Activated CD8-positive, alpha-beta memory T cell treated with anti-CD3 and anti-CD28 coated beads, Interleukin-2, amount 50 U/mL, for 1 hour (primary cell): ENCODE results near the gene POLR2E.

Experiments used
- DNase-seq: peaks from one replicate; pipeline ENCODE4 v3.0.0-alpha.2; 2020; ENCODE audit errors: extremely low read depth

Gene POLR2E

DNA sequence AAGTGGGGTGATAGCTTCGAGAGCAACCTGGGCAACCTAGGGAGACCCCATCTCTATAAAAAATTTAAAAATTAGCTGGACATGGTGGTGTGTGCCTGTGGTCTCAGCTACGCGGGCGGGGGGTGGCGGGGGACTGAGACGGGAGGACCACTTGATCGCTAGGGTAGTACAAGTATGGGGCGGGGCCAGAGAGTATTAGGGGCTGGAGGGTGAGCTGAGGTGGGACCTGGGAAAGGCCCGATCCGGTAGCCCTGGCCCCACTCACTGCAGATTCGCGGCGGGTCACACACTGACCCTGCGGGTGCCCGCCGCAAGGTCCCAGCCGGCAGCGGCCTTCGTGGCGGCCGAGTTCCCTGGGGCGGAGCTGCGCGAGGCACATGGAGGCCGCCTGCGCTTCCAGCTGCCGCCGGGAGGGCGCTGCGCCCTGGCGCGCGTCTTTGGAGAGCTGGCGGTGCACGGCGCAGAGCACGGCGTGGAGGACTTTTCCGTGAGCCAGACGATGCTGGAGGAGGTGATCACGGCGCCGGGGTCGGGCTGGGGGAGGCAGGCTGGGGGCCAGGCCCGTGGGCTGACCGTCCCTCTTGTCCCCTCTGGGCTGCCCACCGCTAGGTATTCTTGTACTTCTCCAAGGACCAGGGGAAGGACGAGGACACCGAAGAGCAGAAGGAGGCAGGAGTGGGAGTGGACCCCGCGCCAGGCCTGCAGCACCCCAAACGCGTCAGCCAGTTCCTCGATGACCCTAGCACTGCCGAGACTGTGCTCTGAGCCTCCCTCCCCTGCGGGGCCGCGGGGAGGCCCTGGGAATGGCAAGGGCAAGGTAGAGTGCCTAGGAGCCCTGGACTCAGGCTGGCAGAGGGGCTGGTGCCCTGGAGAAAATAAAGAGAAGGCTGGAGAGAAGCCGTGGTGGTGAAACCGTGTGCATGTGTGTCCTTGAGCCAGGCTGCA lies 30.2 kb downstream of the POLR2E start:
- DNase-seq = no peak

GRCh38 chr19:1063909-1064660 lies 31.1 kb downstream of the POLR2E start:
- no peak for DNase-seq

DNA sequence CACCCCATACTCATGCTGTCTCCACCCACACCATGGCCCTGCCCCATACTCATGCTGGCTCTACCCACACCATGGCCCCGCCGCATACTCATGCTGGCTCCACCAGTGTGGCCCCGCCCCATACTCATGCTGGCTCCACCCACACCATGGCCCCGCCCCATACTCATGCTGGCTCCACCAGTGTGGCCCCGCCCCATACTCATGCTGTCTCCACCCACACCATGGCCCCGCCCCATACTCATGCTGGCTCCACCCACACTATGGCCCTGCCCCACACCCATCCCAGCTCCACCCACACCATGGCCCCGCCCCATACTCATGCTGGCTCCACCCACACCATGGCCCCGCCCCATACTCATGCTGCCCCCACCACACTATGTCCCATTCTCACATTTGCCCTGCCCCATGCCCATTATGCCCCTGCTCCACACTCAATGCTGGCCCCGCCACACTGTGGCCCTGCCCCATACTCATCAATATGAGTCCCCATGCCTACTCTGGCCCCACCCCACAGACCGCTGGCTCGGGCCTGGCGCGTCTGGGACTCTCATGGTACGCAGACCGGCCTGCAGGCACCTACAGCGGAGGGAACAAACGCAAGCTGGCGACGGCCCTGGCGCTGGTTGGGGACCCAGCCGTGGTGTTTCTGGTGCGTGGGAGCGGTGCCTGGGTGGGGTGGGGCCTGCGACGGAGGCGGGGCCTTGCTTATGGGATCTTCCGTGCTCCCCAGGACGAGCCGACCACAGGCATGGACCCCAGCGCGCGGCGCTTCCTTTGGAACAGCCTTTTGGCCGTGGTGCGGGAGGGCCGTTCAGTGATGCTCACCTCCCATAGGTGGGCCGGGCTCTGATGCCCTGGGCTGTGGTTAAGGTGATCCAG lies 31.9 kb downstream of the POLR2E start:
- DNase-seq = no peak

DNA sequence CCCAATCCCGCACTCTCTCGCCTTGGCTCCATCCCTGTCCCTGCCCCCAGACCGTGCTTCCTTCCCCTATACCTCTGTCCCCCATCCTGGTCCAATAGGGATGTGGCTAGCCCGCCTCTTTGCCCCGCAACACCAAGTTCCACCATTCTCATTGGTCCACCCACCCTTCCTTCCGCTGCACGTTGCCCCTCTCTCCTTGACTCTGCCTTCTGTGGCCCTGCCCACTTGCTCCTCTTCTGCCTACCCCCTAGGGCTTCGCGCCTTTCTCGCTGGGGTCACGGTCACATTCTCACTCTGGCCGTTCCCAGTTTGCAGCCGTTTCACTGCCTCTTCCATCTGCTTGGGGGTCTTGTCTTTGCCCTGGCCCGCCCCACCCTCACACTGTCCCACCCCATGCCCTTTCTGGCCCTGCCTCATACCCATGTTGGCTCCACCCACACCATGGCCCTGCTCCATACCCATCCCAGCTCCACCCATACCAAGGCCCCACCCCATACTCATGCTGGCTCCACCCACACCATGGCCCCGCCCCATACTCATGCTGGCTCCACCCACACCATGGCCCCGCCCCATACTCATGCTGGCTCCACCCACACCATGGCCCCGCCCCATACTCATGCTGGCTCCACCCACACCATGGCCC lies 32.7 kb downstream of the POLR2E start:
- DNase-seq = no peak

DNA sequence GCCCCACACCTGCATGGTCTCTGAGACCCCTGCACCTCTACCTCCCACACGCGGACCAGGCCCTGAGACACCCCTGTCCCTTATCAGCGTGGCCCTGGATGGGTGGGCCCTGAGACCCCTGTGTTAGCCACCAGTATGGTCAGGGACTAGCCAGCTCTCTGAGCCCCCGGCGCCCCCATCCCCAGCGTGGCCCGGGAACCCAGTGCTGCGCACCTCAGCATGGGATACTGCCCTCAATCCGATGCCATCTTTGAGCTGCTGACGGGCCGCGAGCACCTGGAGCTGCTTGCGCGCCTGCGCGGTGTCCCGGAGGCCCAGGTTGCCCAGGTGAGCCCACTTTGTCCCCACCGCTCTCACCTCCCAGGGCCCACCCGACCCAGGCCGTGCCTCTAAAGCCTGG lies 33.2 kb downstream of the POLR2E start:
- DNase-seq = no peak

DNA sequence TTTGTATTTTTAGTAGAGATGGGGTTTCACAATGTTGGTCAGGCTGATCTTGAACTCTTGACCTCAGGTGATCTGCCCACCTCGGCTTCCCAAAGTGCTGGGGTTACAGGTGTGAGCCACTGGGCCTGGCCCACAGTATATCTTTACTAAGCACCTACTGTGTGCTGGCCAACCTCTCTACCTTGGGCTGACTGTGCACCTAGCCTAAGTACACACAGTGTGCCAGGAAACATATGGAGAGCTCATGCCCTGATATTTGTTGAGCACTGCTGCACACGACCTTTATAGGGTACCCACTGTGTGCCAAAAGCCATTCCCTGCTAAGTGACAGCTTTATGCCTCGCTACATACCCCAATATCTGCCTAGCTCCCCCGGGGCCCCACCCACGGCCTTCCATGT lies 34.5 kb downstream of the POLR2E start:
- no peak for DNase-seq

GRCh38 chr19:1058112-1058511 lies 37.1 kb downstream of the POLR2E start:
- no peak for DNase-seq

DNA sequence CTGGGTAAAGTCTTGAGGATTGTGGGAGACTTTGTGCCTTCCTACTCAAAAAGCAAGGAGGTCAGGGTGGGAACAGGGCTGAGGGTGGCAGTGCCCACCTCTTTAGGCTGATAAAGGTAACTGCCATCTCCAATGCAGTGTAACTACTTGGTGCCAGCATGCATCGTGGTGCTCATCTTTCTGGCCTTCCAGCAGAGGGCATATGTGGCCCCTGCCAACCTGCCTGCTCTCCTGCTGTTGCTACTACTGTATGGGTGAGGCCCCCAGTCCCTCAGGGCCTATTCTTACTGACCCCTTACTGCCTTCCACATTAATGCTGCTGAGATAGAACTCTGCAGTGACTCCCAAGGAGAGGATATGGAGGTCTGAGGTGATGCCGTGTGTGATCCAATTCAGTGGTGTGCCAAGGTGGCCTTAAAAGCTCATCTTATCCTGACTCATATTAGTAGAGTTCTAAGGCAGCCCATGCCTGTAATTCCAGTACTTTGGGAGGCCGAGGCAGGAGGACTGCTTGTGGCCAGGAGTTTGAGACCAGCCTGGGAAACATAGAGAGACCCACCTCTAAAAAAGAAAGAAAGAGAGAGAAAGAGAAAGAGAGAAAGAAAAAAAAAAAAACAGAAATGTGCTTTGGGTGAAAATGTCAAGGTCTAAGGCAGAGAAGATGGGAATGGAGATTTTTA lies 37.9 kb downstream of the POLR2E start:
- DNase-seq = no peak

- DNase-seq = no peak
Observed at GRCh38 chr19:1055886-1056620, 39.1 kb downstream of the POLR2E start.

DNA sequence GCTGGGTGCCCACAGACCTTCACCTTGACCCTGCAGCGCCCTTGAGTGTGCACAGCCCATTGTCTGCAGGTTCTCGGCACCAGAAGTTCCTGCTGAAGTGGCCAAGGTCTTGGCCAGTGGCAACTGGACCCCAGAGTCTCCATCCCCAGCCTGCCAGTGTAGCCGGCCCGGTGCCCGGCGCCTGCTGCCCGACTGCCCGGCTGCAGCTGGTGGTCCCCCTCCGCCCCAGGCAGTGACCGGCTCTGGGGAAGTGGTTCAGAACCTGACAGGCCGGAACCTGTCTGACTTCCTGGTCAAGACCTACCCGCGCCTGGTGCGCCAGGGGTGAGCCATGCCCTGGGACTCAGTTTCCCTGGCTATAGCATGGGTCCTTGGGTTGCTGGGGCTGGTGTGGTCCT lies 40.1 kb downstream of the POLR2E start:
- no peak for DNase-seq

DNA sequence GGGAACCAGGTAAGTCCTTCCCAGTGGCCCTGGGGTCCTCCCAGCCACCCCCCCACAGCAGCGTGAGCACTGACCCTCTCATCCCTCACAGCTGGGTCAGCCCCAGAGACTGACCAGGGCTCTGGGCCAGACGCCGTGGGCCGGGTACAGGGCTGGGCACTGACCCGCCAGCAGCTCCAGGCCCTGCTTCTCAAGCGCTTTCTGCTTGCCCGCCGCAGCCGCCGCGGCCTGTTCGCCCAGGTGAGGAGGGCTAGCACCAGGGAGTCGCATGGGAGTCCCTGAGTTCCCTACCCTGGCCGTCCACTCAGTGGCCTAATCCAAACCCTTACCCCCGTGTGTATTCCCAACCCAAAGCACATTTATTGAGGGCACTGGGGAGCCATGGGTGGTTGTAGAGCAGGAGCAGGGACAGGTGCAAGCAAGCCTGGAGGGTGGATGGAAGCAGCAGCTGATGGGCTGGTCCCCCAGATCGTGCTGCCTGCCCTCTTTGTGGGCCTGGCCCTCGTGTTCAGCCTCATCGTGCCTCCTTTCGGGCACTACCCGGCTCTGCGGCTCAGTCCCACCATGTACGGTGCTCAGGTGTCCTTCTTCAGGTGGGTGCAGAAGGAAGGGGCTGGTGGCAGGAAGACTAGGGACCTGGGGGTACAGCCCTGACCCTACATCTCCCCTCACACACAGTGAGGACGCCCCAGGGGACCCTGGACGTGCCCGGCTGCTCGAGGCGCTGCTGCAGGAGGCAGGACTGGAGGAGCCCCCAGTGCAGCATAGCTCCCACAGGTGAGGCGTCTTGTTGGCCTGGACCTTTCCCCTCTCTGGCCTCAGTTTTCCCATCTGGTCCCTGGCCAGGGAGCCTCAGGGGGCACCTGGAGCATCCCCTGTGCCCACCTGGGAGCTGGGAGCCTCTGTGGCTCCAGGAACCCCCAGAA lies 40.8 kb downstream of the POLR2E start:
- DNase-seq = no peak

- no peak for DNase-seq
Observed at GRCh38 chr19:1053176-1054101, 41.7 kb downstream of the POLR2E start.

DNA sequence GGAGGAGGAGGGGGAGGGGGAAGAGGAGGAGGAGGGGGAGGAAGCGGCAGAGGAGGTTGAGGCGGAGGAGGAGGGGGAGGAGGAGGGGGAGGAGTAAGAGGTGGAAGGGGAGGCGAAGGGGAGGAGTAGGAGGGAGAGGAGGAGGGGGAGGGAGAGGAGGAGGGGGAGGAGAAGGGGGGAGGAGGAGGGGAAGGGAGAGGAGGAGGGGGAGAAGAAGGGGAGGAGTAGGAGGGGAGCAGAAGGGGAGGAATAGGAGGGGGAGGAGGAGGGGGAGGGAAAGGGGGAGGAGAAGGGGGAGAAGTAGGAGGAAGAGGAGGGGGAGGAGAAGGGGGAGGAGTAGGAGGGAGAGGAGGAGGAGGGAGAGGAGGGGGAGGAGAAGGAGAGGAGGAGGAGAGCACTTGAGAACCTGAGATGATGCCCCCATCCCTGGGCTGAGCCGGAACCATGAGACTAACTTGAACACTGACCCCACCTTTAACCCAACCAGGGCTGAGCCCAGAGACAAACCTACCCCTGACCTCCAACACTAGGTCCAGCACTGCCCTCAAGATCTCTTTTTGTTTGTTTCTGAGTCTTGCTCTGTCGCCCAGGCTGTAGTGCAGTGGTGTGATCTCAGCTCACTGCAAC lies 42.7 kb downstream of the POLR2E start:
- DNase-seq = no peak

DNA sequence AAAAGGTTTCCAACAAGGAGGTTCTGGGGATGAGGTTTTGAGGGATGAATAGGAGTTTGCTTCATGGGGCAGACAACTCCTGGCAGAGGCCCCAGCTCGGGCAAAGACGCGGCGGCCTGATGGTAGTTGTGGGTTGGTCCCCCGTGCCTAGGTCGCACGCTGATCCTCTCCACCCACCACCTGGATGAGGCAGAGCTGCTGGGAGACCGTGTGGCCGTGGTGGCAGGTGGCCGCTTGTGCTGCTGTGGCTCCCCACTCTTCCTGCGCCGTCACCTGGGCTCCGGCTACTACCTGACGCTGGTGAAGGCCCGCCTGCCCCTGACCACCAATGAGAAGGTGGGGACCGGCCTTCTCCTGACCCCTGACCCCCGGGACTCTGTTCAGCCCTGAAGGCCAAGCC lies 43.4 kb downstream of the POLR2E start:
- no peak for DNase-seq

DNA sequence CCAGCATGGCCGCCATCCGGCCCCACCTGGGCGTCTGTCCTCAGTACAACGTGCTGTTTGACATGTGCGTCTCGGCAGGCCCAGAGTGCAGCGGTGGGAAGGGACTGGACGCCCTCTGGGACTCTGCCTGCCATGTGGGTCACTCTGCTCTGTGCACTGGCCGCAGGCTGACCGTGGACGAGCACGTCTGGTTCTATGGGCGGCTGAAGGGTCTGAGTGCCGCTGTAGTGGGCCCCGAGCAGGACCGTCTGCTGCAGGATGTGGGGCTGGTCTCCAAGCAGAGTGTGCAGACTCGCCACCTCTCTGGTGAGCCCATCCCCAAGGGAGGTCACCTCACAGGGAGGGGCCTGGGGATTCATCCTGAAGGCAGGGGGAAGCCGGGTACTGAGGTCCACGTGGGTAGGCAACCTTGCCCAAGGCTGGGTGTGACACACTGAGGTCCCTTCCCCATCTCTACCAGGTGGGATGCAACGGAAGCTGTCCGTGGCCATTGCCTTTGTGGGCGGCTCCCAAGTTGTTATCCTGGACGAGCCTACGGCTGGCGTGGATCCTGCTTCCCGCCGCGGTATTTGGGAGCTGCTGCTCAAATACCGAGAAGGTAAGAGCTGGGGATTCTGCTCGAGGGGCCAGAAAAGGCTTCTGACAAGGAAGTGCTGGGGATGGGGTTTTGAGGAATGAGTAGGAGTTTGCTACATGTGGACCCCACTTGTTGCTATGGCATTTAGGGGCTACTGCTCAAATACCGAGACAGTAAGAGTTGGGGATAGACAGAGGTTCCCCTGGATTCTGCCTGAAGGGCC lies 44.0 kb downstream of the POLR2E start:
- DNase-seq = no peak

DNA sequence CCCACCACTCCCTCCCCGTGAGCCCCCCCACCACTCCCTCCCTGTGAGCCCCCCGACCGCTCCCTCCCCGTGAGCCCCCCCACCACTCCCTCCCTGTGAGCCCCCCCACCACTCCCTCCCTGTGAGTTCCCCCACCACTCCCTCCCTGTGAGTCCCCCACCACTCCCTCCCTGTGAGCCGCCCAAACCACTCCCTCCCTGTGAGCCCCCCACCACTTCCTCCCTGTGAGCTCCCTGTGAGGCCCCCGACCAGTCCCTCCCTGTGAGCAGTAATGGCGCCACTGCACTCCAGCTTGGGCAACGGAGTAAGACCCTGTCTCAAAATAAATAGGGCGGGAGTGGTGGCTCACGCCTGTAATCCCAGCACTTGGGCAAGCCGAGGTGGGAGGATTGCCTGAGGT lies 45.4 kb downstream of the POLR2E start:
- no peak for DNase-seq

DNA sequence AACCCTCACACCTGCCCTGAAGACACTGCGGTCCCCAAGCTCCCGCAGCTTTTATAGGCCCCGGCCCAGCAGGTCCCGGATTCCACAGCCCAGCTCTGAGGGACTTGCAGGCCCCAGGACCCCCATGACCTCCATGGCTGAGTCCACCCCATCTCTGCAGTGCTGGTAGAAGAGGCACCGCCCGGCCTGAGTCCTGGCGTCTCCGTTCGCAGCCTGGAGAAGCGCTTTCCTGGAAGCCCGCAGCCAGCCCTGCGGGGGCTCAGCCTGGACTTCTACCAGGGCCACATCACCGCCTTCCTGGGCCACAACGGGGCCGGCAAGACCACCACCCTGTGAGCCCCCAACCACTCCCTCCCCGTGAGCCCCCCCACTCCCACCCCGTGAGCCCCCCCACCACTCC lies 46.1 kb downstream of the POLR2E start:
- no peak for DNase-seq
